Sigmoid colon (tissue), 7 donors: ENCODE results near the gene TCF15. TPM values are rescaled to one million over a fixed set of nuclear protein-coding genes. Genes with fewer than 3 reads are reported as not detected.

ENCODE experiments used
- DNase-seq: peaks from one replicate; pipeline ENCODE4 v3.0.0-alpha.2; 2019
- H3K27ac ChIP-seq, 4 donors: fragments of 200-600 bp; sonication (generic); one replicate each; pipeline ENCODE4 v1.5.1; 2016 to 2019; ENCODE audit warnings: mild to moderate bottlenecking in 1 of 4
- H3K27me3 ChIP-seq, 3 donors: fragments of 200-600 bp; sonication (generic); one replicate each; pipeline ENCODE4 v1.5.1; 2019; ENCODE audit warnings: mild to moderate bottlenecking in 1 of 3
- H3K36me3 ChIP-seq, 4 donors: fragments of 200-600 bp; sonication (generic); one replicate each; pipeline ENCODE4 v1.5.1; 2016 to 2019
- H3K4me1 ChIP-seq, 4 donors: fragments of 200-600 bp; sonication (generic); one replicate each; pipeline ENCODE4 v1.5.1; 2017 to 2019
- H3K4me3 ChIP-seq, 4 donors: fragments of 200-600 bp; sonication (generic); one replicate each; pipeline ENCODE4 v1.5.1; 2017 to 2019; ENCODE audit warnings: mild to moderate bottlenecking in 2 of 4, moderate library complexity in 1 of 4
- H3K9me3 ChIP-seq, 4 donors: fragments of 200-600 bp in 3 of 4; sonication (generic) in 3 of 4; one replicate each; pipeline versions ENCODE4 v1.5.1 to v1.6.1; 2013 to 2019
- CTCF ChIP-seq, 4 experiments: fragments of 450-650 bp in 3 of 4; fragments of 200-600 bp in 1 of 4; IDR thresholded peaks; one replicate each; pipeline ENCODE4 v1.5.1; 2016 to 2019; ENCODE audit warnings: antibody characterized with exemption in 4 of 4, mild to moderate bottlenecking in 3 of 4, moderate library complexity in 2 of 4
- EP300 ChIP-seq, 4 donors: sonication (generic); formaldehyde crosslinking; IDR thresholded peaks; one replicate each; pipeline ENCODE4 v1.6.1; 2017; ENCODE audit warnings: antibody characterized with exemption in 4 of 4
- POLR2A ChIP-seq, 2 donors: fragments of 450-650 bp; IDR thresholded peaks; one replicate each; pipeline ENCODE4 v1.6.1; 2016; ENCODE audit warnings: antibody characterized with exemption in 2 of 2, mild to moderate bottlenecking in 2 of 2, moderate library complexity in 2 of 2
- POLR2AphosphoS5 ChIP-seq, 4 donors: sonication (generic); formaldehyde crosslinking; IDR thresholded peaks; one replicate each; pipeline ENCODE4 v1.6.1; 2017; ENCODE audit warnings: antibody characterized with exemption in 4 of 4
- WGBS, 2 donors: extraction: QIAGEN DNeasy Blood & Tissue Kit; methylation state at CpG; one replicate each; pipeline ENCODE4 v1.1.7; 2013; 5-methylcytosine and 5-hydroxymethylcytosine counted together
- intact Hi-C: fragments of 100-400 bp; cut with DNase I; formaldehyde crosslinking; loops from one replicate; pipeline ENCODE4 v1.15.1; 2023
- polyA plus RNA-seq, 3 donors: library from polyadenylated mRNA; stranded (reverse); fragments of 200-250 nt; gene quantifications; one replicate each; pipeline ENCODE4 v1.2.3, GENCODE V29; 2013
- total RNA-seq, 4 donors: library from RNA; depleted of rRNA; stranded (reverse); fragments of >200 nt; gene quantifications; one replicate each; pipeline ENCODE4 v1.1.0, GENCODE V29; 2016
- donor health status: healthy with polysubstance abuse.
- donor health status: Bipolar disorder and iron deficiency.
- donor health status: healthy.

Gene TCF15
- total and polyA plus RNA-seq, 7 donors, result 0.20 to 0.66 (median 0.36) TPM; not detected in 4

GRCh38 chr20:556984-557383 is 53.1 kb downstream of the TCF15 start:
- intact Hi-C loops, result no loop called here
- 92 to 99% methylated on average over 2 of the region's 2 CpGs for WGBS, 2 donors
- no peak for TF ChIP-seq POLR2A (IDR thresholded peaks at IDR 0.05)
- TF ChIP-seq EP300 (IDR thresholded peaks at IDR 0.05), result no peak
- no peak for TF ChIP-seq POLR2AphosphoS5 (IDR thresholded peaks at IDR 0.05)
- TF ChIP-seq CTCF (IDR thresholded peaks at IDR 0.05), result no peak
- H3K9me3 ChIP-seq, result no peaks in the 10 kb centered on the region
- H3K4me3 ChIP-seq, result no peak overlapping the region
- peaks cover 0 to 7% (median 0%) of the 10 kb centered on the region in 3 donors for H3K27me3 ChIP-seq
- no peaks in the 10 kb centered on the region for H3K36me3 ChIP-seq
- no peaks in the 10 kb centered on the region for H3K4me1 ChIP-seq
- no peak for DNase-seq
- no peak overlapping the region for H3K27ac ChIP-seq

GRCh38 chr20:555976-556385 is 54.1 kb downstream of the TCF15 start:
- Histone ChIP-seq H3K4me1 (no peaks in the 10 kb centered on the region), H3K9me3 (no peaks in the 10 kb centered on the region), H3K27ac (no peak overlapping the region), H3K4me3 (no peak overlapping the region), H3K36me3 (no peaks in the 10 kb centered on the region), H3K27me3 (peaks cover 0 to 6% (median 0%) of the 10 kb centered on the region in 3 donors)
- no peak for TF ChIP-seq CTCF (IDR thresholded peaks at IDR 0.05)
- TF ChIP-seq POLR2AphosphoS5 (IDR thresholded peaks at IDR 0.05), result no peak
- TF ChIP-seq EP300 (IDR thresholded peaks at IDR 0.05), result no peak
- TF ChIP-seq POLR2A (IDR thresholded peaks at IDR 0.05), result no peak
- DNase-seq, result no peak
- intact Hi-C loops, result no loop called here
- 19 to 54% methylated on average over 6 of the region's 6 CpGs for WGBS, 2 donors

Other genes starting within 250 kb of the TCF15 start
- 1 to 10 TPM; 1.4 to 2.9 (median 1.6) TPM for gene TRIB3, start 229.5 kb downstream of the TCF15 start, total RNA-seq
- 10 to 100 TPM in 2 of 3 donors, 1 to 10 TPM in 1; 9.6 to 29.2 (median 17.8) TPM for gene TRIB3, start 229.5 kb downstream of the TCF15 start, polyA plus RNA-seq
- gene RBCK1, start 202.0 kb downstream of the TCF15 start, total RNA-seq, result 10 to 100 TPM; 60.7 to 77.5 (median 65.1) TPM
- 100 to 1,000 TPM in 1 of 3 donors, 10 to 100 TPM in 2; 87.7 to 197 (median 99.0) TPM for gene RBCK1, start 202.0 kb downstream of the TCF15 start, polyA plus RNA-seq
- 10 to 100 TPM; 32.6 to 42.9 (median 35.3) TPM for gene TBC1D20, start 147.8 kb downstream of the TCF15 start, total RNA-seq
- gene TBC1D20, start 147.8 kb downstream of the TCF15 start, polyA plus RNA-seq, result 10 to 100 TPM; 16.8 to 22.2 (median 20.6) TPM
- gene CSNK2A1, start 66.5 kb downstream of the TCF15 start, total RNA-seq, result 10 to 100 TPM; 51.5 to 77.1 (median 65.9) TPM
- gene CSNK2A1, start 66.5 kb downstream of the TCF15 start, polyA plus RNA-seq, result 10 to 100 TPM; 33.0 to 44.0 (median 40.5) TPM
- gene SRXN1, start 42.9 kb upstream of the TCF15 start, total RNA-seq, result 10 to 100 TPM; 16.8 to 32.4 (median 27.1) TPM
- gene SRXN1, start 42.9 kb upstream of the TCF15 start, polyA plus RNA-seq, result 10 to 100 TPM; 21.0 to 35.6 (median 27.5) TPM
- gene SCRT2, start 65.5 kb upstream of the TCF15 start, total RNA-seq, result not detected
- gene SCRT2, start 65.5 kb upstream of the TCF15 start, polyA plus RNA-seq, result not detected
- under 1 TPM in 2 of 4 donors, not detected in 2; 0.16 to 0.36 TPM for gene SLC52A3, start 158.2 kb upstream of the TCF15 start, total RNA-seq
- 10 to 100 TPM in 1 of 3 donors, 1 to 10 TPM in 2; 3.0 to 15.1 (median 5.3) TPM for gene SLC52A3, start 158.2 kb upstream of the TCF15 start, polyA plus RNA-seq
- gene FAM110A, start 223.4 kb upstream of the TCF15 start, total RNA-seq, result 1 to 10 TPM in 2 of 4 donors, under 1 TPM in 2; 0.55 to 2.5 (median 1.6) TPM
- 10 to 100 TPM in 1 of 3 donors, 1 to 10 TPM in 2; 3.6 to 10.7 (median 6.7) TPM for gene FAM110A, start 223.4 kb upstream of the TCF15 start, polyA plus RNA-seq